ENCODE measurements around the gene ERBB4. TPM values are rescaled to one million over a fixed set of nuclear protein-coding genes. Genes with fewer than 3 reads are reported as not detected.

The ERBB4 gene
- total and polyA plus RNA-seq, 3 experiments from 2014 or later = not detected

- Histone ChIP-seq H3K27me3 (ENCODE audit: insufficient read depth, low read length, poor library complexity, severe bottlenecking) (no peaks in the 10 kb centered on the region), H3K4me3 (ENCODE audit: low read length) (no peak overlapping the region), H3K36me3 (ENCODE audit: insufficient read depth, low read length) (no peaks in the 10 kb centered on the region), H3K27ac (ENCODE audit: low read depth, low read length) (no peak overlapping the region), H3K9me3 (ENCODE audit: low read length) (no peaks in the 10 kb centered on the region), H3K4me1 (ENCODE audit: insufficient read depth, low read length) (no peaks in the 10 kb centered on the region)
- no peaks in the 10 kb centered on the region for H3K27me3 Mint-ChIP-seq
- no peaks in the 10 kb centered on the region for H3K36me3 Mint-ChIP-seq
- H3K4me1 Mint-ChIP-seq = no peaks in the 10 kb centered on the region
- H3K27ac Mint-ChIP-seq = no peak overlapping the region
- DNase-seq = no peak
- ChIA-PET CTCF (no interaction called here), POLR2A (no interaction called here)
- peaks cover 0 to 12% (median 0%) of the 10 kb centered on the region in 5 donors for H3K9me3 Mint-ChIP-seq
- no peak overlapping the region for H3K4me3 Mint-ChIP-seq
Observed at GRCh38 chr2:211405036-211405435, 1133.6 kb downstream of the ERBB4 start.

GRCh38 chr2:211404098-211404497, 1134.5 kb downstream of the ERBB4 start:
- H3K4me1 ChIP-seq (ENCODE audit: insufficient read depth, low read length) = no peaks in the 10 kb centered on the region
- DNase-seq = no peak
- Mint-ChIP-seq H3K9me3 (peaks cover 0 to 12% (median 0%) of the 10 kb centered on the region in 5 donors), H3K4me1 (no peaks in the 10 kb centered on the region), H3K27me3 (no peaks in the 10 kb centered on the region), H3K27ac (no peak overlapping the region), H3K4me3 (no peak overlapping the region), H3K36me3 (no peaks in the 10 kb centered on the region)
- no peaks in the 10 kb centered on the region for H3K36me3 ChIP-seq (ENCODE audit: insufficient read depth, low read length)
- CTCF ChIA-PET = no interaction called here
- H3K27me3 ChIP-seq (ENCODE audit: insufficient read depth, low read length, poor library complexity, severe bottlenecking) = no peaks in the 10 kb centered on the region
- POLR2A ChIA-PET = no interaction called here
- H3K27ac ChIP-seq (ENCODE audit: low read depth, low read length) = no peak overlapping the region
- no peak overlapping the region for H3K4me3 ChIP-seq (ENCODE audit: low read length)
- no peaks in the 10 kb centered on the region for H3K9me3 ChIP-seq (ENCODE audit: low read length)

GRCh38 chr2:211401328-211401727, 1137.3 kb downstream of the ERBB4 start:
- H3K4me1 Mint-ChIP-seq = no peaks in the 10 kb centered on the region
- H3K36me3 Mint-ChIP-seq = no peaks in the 10 kb centered on the region
- no peaks in the 10 kb centered on the region for H3K27me3 Mint-ChIP-seq

GRCh38 chr2:211397764-211398163, 1140.8 kb downstream of the ERBB4 start:
- POLR2A ChIA-PET = no interaction called here
- Mint-ChIP-seq H3K36me3 (no peaks in the 10 kb centered on the region), H3K27ac (no peak overlapping the region), H3K4me1 (no peaks in the 10 kb centered on the region), H3K27me3 (no peaks in the 10 kb centered on the region), H3K4me3 (no peak overlapping the region), H3K9me3 (peaks cover 0 to 21% (median 0%) of the 10 kb centered on the region in 5 donors)
- Histone ChIP-seq H3K36me3 (ENCODE audit: insufficient read depth, low read length) (no peaks in the 10 kb centered on the region), H3K9me3 (ENCODE audit: low read length) (no peaks in the 10 kb centered on the region), H3K27ac (ENCODE audit: low read depth, low read length) (no peak overlapping the region), H3K27me3 (ENCODE audit: insufficient read depth, low read length, poor library complexity, severe bottlenecking) (no peaks in the 10 kb centered on the region), H3K4me1 (ENCODE audit: insufficient read depth, low read length) (no peaks in the 10 kb centered on the region), H3K4me3 (ENCODE audit: low read length) (no peak overlapping the region)
- CTCF ChIA-PET = no interaction called here
- no peak for DNase-seq

More at GRCh38 chr2:211401328-211401727, 1137.3 kb downstream of the ERBB4 start:
- Histone ChIP-seq H3K4me1 (ENCODE audit: insufficient read depth, low read length) (no peaks in the 10 kb centered on the region), H3K4me3 (ENCODE audit: low read length) (no peak overlapping the region), H3K27ac (ENCODE audit: low read depth, low read length) (no peak overlapping the region), H3K27me3 (ENCODE audit: insufficient read depth, low read length, poor library complexity, severe bottlenecking) (no peaks in the 10 kb centered on the region), H3K9me3 (ENCODE audit: low read length) (no peaks in the 10 kb centered on the region), H3K36me3 (ENCODE audit: insufficient read depth, low read length) (no peaks in the 10 kb centered on the region)
- CTCF ChIA-PET = no interaction called here
- H3K4me3 Mint-ChIP-seq = no peak overlapping the region
- no peak overlapping the region for H3K27ac Mint-ChIP-seq
- POLR2A ChIA-PET = no interaction called here
- peaks cover 0 to 12% (median 0%) of the 10 kb centered on the region in 5 donors for H3K9me3 Mint-ChIP-seq
- DNase-seq = no peak

GRCh38 chr2:211396815-211397214, 1141.8 kb downstream of the ERBB4 start:
- no peaks in the 10 kb centered on the region for H3K36me3 Mint-ChIP-seq
- no peaks in the 10 kb centered on the region for H3K27me3 Mint-ChIP-seq
- H3K4me3 ChIP-seq (ENCODE audit: low read length) = no peak overlapping the region
- POLR2A ChIA-PET = no interaction called here
- no peak overlapping the region for H3K27ac ChIP-seq (ENCODE audit: low read depth, low read length)
- H3K27ac Mint-ChIP-seq = no peak overlapping the region
- no peaks in the 10 kb centered on the region for H3K27me3 ChIP-seq (ENCODE audit: insufficient read depth, low read length, poor library complexity, severe bottlenecking)
- H3K36me3 ChIP-seq (ENCODE audit: insufficient read depth, low read length) = no peaks in the 10 kb centered on the region
- H3K9me3 ChIP-seq (ENCODE audit: low read length) = no peaks in the 10 kb centered on the region
- CTCF ChIA-PET = no interaction called here
- no peaks in the 10 kb centered on the region for H3K4me1 Mint-ChIP-seq
- H3K4me3 Mint-ChIP-seq = no peak overlapping the region
- no peaks in the 10 kb centered on the region for H3K4me1 ChIP-seq (ENCODE audit: insufficient read depth, low read length)
- peaks cover 0 to 16% (median 0%) of the 10 kb centered on the region in 5 donors for H3K9me3 Mint-ChIP-seq
- no peak for DNase-seq

- H3K27me3 ChIP-seq (ENCODE audit: insufficient read depth, low read length, poor library complexity, severe bottlenecking) = no peaks in the 10 kb centered on the region
Observed at GRCh38 chr2:211391189-211391567, 1147.4 kb downstream of the ERBB4 start.

GRCh38 chr2:211390536-211391188, 1147.9 kb downstream of the ERBB4 start:
- Histone ChIP-seq H3K27me3 (ENCODE audit: insufficient read depth, low read length, poor library complexity, severe bottlenecking) (no peaks in the 10 kb centered on the region), H3K36me3 (ENCODE audit: insufficient read depth, low read length) (no peaks in the 10 kb centered on the region), H3K4me3 (ENCODE audit: low read length) (no peak overlapping the region), H3K27ac (ENCODE audit: low read depth, low read length) (no peak overlapping the region), H3K9me3 (ENCODE audit: low read length) (no peaks in the 10 kb centered on the region), H3K4me1 (ENCODE audit: insufficient read depth, low read length) (no peaks in the 10 kb centered on the region)
- CTCF ChIA-PET = no interaction called here
- POLR2A ChIA-PET = no interaction called here
- Mint-ChIP-seq H3K27ac (no peak overlapping the region), H3K4me1 (no peaks in the 10 kb centered on the region), H3K36me3 (no peaks in the 10 kb centered on the region), H3K4me3 (no peak overlapping the region), H3K27me3 (no peaks in the 10 kb centered on the region), H3K9me3 (peaks cover 0 to 8% (median 0%) of the 10 kb centered on the region in 5 donors)
- no peak for DNase-seq

More at GRCh38 chr2:211391189-211391567, 1147.4 kb downstream of the ERBB4 start:
- Histone ChIP-seq H3K36me3 (ENCODE audit: insufficient read depth, low read length) (no peaks in the 10 kb centered on the region), H3K4me3 (ENCODE audit: low read length) (no peak overlapping the region), H3K4me1 (ENCODE audit: insufficient read depth, low read length) (no peaks in the 10 kb centered on the region), H3K27ac (ENCODE audit: low read depth, low read length) (no peak overlapping the region), H3K9me3 (ENCODE audit: low read length) (no peaks in the 10 kb centered on the region)
- POLR2A ChIA-PET = no interaction called here
- CTCF ChIA-PET = no interaction called here
- Mint-ChIP-seq H3K4me3 (no peak overlapping the region), H3K27ac (no peak overlapping the region), H3K36me3 (no peaks in the 10 kb centered on the region), H3K9me3 (peaks cover 0 to 8% (median 0%) of the 10 kb centered on the region in 5 donors), H3K4me1 (no peaks in the 10 kb centered on the region), H3K27me3 (no peaks in the 10 kb centered on the region)
- no peak for DNase-seq

- no peak overlapping the region for H3K27ac Mint-ChIP-seq
- ChIA-PET CTCF (no interaction called here), POLR2A (no interaction called here)
- H3K27ac ChIP-seq (ENCODE audit: low read depth, low read length) = no peak overlapping the region
- no peaks in the 10 kb centered on the region for H3K36me3 Mint-ChIP-seq
- DNase-seq = no peak
- no peaks in the 10 kb centered on the region for H3K27me3 Mint-ChIP-seq
- no peaks in the 10 kb centered on the region for H3K36me3 ChIP-seq (ENCODE audit: insufficient read depth, low read length)
- H3K27me3 ChIP-seq (ENCODE audit: insufficient read depth, low read length, poor library complexity, severe bottlenecking) = no peaks in the 10 kb centered on the region
- H3K4me1 ChIP-seq (ENCODE audit: insufficient read depth, low read length) = no peaks in the 10 kb centered on the region
- H3K9me3 ChIP-seq (ENCODE audit: low read length) = no peaks in the 10 kb centered on the region
- H3K4me1 Mint-ChIP-seq = no peaks in the 10 kb centered on the region
- H3K9me3 Mint-ChIP-seq = peaks cover 0 to 2% (median 0%) of the 10 kb centered on the region in 5 donors
- no peak overlapping the region for H3K4me3 Mint-ChIP-seq
- H3K4me3 ChIP-seq (ENCODE audit: low read length) = no peak overlapping the region
Observed at GRCh38 chr2:211387734-211388133, 1150.9 kb downstream of the ERBB4 start.

All from CD8-positive, alpha-beta memory T cell (primary cell).